ENCODE results near the gene EEF1AKMT3.

The EEF1AKMT3 gene

GRCh38 chr12:57796996-57797395 lies 24.6 kb downstream of the EEF1AKMT3 start:
- no peak for DNase-seq
- no peaks in the 10 kb centered on the region for H3K9me3 ChIP-seq (ENCODE audit: control extremely low read depth in 1 of 5, control insufficient read depth in 4 of 5, insufficient read depth in 2 of 5, low read depth in 1 of 5, low read length in 4 of 5)
- peaks cover 0 to 7% (median 0%) of the 10 kb centered on the region in 4 experiments for H3K4me1 ChIP-seq (ENCODE audit: control extremely low read depth in 1 of 4, control insufficient read depth in 4 of 4, insufficient read depth in 4 of 4, low read length in 3 of 4)
- H3K27ac ChIP-seq (ENCODE audit: insufficient read depth in 1 of 2, low read depth in 1 of 2, low read length in 2 of 2, poor library complexity in 1 of 2, severe bottlenecking in 2 of 2), result peak overlapping the region in 1 of 2 experiments; percentile 63
- POLR2A ChIA-PET, result no interaction called here
- H3K27me3 ChIP-seq (replicated peaks in 2 of 5; ENCODE audit: control insufficient read depth in 4 of 5, insufficient read depth in 5 of 5, low read length in 4 of 5), result no peaks in the 10 kb centered on the region
- WGBS (ENCODE audit: insufficient coverage), result no CpG with 5 or more reads among the region's 1 CpG
- H3K4me3 ChIP-seq (ENCODE audit: control insufficient read depth in 1 of 7, extremely low read depth in 1 of 7, insufficient read depth in 4 of 7, low read depth in 2 of 7, low read length in 6 of 7), result no peak overlapping the region
- CTCF ChIA-PET, result interaction anchor here (0.8 to 7.1 kb wide), 4 partner anchors 10 to 104 kb away, joined by 3 to 41 read pairs (median 5); partner anchors contain the start of gene TSFM
- H3K36me3 ChIP-seq (ENCODE audit: control insufficient read depth in 4 of 4, insufficient read depth in 4 of 4, low read length in 3 of 4), result peaks cover 22 to 67% (median 54%) of the 10 kb centered on the region in 4 experiments

- Histone ChIP-seq H3K9me3 (ENCODE audit: control extremely low read depth in 1 of 5, control insufficient read depth in 4 of 5, insufficient read depth in 2 of 5, low read depth in 1 of 5, low read length in 4 of 5) (no peaks in the 10 kb centered on the region), H3K27ac (ENCODE audit: insufficient read depth in 1 of 2, low read depth in 1 of 2, low read length in 2 of 2, poor library complexity in 1 of 2, severe bottlenecking in 2 of 2) (peak overlapping the region in 1 of 2 experiments; percentile 63), H3K4me1 (ENCODE audit: control extremely low read depth in 1 of 4, control insufficient read depth in 4 of 4, insufficient read depth in 4 of 4, low read length in 3 of 4) (peaks cover 0 to 7% (median 0%) of the 10 kb centered on the region in 4 experiments), H3K36me3 (ENCODE audit: control insufficient read depth in 4 of 4, insufficient read depth in 4 of 4, low read length in 3 of 4) (peaks cover 23 to 68% (median 54%) of the 10 kb centered on the region in 4 experiments), H3K27me3 (replicated peaks in 2 of 5; ENCODE audit: control insufficient read depth in 4 of 5, insufficient read depth in 5 of 5, low read length in 4 of 5) (no peaks in the 10 kb centered on the region), H3K4me3 (ENCODE audit: control insufficient read depth in 1 of 7, extremely low read depth in 1 of 7, insufficient read depth in 4 of 7, low read depth in 2 of 7, low read length in 6 of 7) (no peak overlapping the region)
- CTCF ChIA-PET, result interaction anchor here (0.6 to 7.1 kb wide), 8 partner anchors 9 to 98 kb away, joined by 3 to 41 read pairs (median 4); partner anchors contain the start of gene AVIL
- WGBS (ENCODE audit: insufficient coverage), result 100% methylated on average over 1 of the region's 1 CpG
- no peak for DNase-seq
- POLR2A ChIA-PET, result no interaction called here
These were observed 25.5 kb downstream of the EEF1AKMT3 start for GRCh38 chr12:57797933-57798332.

- ChIA-PET CTCF (interaction anchor here (1.2 to 7.1 kb wide), 8 partner anchors 7 to 104 kb away, joined by 5 to 42 read pairs (median 14); partner anchors contain the start of genes AVIL and TSFM), POLR2A (no interaction called here)
- no CpG with 5 or more reads among the region's 3 CpGs for WGBS (ENCODE audit: insufficient coverage)
- Histone ChIP-seq H3K36me3 (ENCODE audit: control insufficient read depth in 4 of 4, insufficient read depth in 4 of 4, low read length in 3 of 4) (peaks cover 14 to 52% (median 35%) of the 10 kb centered on the region in 4 experiments), H3K4me1 (ENCODE audit: control extremely low read depth in 1 of 4, control insufficient read depth in 4 of 4, insufficient read depth in 4 of 4, low read length in 3 of 4) (peaks cover 0 to 7% (median 0%) of the 10 kb centered on the region in 4 experiments), H3K27ac (ENCODE audit: insufficient read depth in 1 of 2, low read depth in 1 of 2, low read length in 2 of 2, poor library complexity in 1 of 2, severe bottlenecking in 2 of 2) (no peak overlapping the region), H3K9me3 (ENCODE audit: control extremely low read depth in 1 of 5, control insufficient read depth in 4 of 5, insufficient read depth in 2 of 5, low read depth in 1 of 5, low read length in 4 of 5) (no peaks in the 10 kb centered on the region), H3K27me3 (replicated peaks in 2 of 5; ENCODE audit: control insufficient read depth in 4 of 5, insufficient read depth in 5 of 5, low read length in 4 of 5) (no peaks in the 10 kb centered on the region), H3K4me3 (ENCODE audit: control insufficient read depth in 1 of 7, extremely low read depth in 1 of 7, insufficient read depth in 4 of 7, low read depth in 2 of 7, low read length in 6 of 7) (no peak overlapping the region)
- DNase-seq, result no peak
These were observed 28.6 kb downstream of the EEF1AKMT3 start for GRCh38 chr12:57800965-57801364.

GRCh38 chr12:57802607-57803006 lies 30.2 kb downstream of the EEF1AKMT3 start:
- Histone ChIP-seq H3K36me3 (ENCODE audit: control insufficient read depth in 4 of 4, insufficient read depth in 4 of 4, low read length in 3 of 4) (peaks cover 6 to 43% (median 34%) of the 10 kb centered on the region in 4 experiments), H3K27me3 (replicated peaks in 2 of 5; ENCODE audit: control insufficient read depth in 4 of 5, insufficient read depth in 5 of 5, low read length in 4 of 5) (no peaks in the 10 kb centered on the region), H3K4me1 (ENCODE audit: control extremely low read depth in 1 of 4, control insufficient read depth in 4 of 4, insufficient read depth in 4 of 4, low read length in 3 of 4) (peaks cover 0 to 6% (median 0%) of the 10 kb centered on the region in 4 experiments), H3K4me3 (ENCODE audit: control insufficient read depth in 1 of 7, extremely low read depth in 1 of 7, insufficient read depth in 4 of 7, low read depth in 2 of 7, low read length in 6 of 7) (no peak overlapping the region), H3K9me3 (ENCODE audit: control extremely low read depth in 1 of 5, control insufficient read depth in 4 of 5, insufficient read depth in 2 of 5, low read depth in 1 of 5, low read length in 4 of 5) (no peaks in the 10 kb centered on the region), H3K27ac (ENCODE audit: insufficient read depth in 1 of 2, low read depth in 1 of 2, low read length in 2 of 2, poor library complexity in 1 of 2, severe bottlenecking in 2 of 2) (no peak overlapping the region)
- no peak for DNase-seq
- no CpG with 5 or more reads among the region's 1 CpG for WGBS (ENCODE audit: insufficient coverage)
- POLR2A ChIA-PET, result no interaction called here
- CTCF ChIA-PET, result interaction anchor here (0.5 to 7.1 kb wide), 23 partner anchors 9 to 218 kb away, joined by 3 to 42 read pairs (median 5); partner anchors contain the start of genes AVIL and TSFM

GRCh38 chr12:57803319-57803893 lies 31.0 kb downstream of the EEF1AKMT3 start:
- Histone ChIP-seq H3K9me3 (ENCODE audit: control extremely low read depth in 1 of 5, control insufficient read depth in 4 of 5, insufficient read depth in 2 of 5, low read depth in 1 of 5, low read length in 4 of 5) (no peaks in the 10 kb centered on the region), H3K36me3 (ENCODE audit: control insufficient read depth in 4 of 4, insufficient read depth in 4 of 4, low read length in 3 of 4) (peaks cover 6 to 51% (median 36%) of the 10 kb centered on the region in 4 experiments), H3K27ac (ENCODE audit: insufficient read depth in 1 of 2, low read depth in 1 of 2, low read length in 2 of 2, poor library complexity in 1 of 2, severe bottlenecking in 2 of 2) (no peak overlapping the region), H3K4me3 (ENCODE audit: control insufficient read depth in 1 of 7, extremely low read depth in 1 of 7, insufficient read depth in 4 of 7, low read depth in 2 of 7, low read length in 6 of 7) (no peak overlapping the region), H3K4me1 (ENCODE audit: control extremely low read depth in 1 of 4, control insufficient read depth in 4 of 4, insufficient read depth in 4 of 4, low read length in 3 of 4) (no peaks in the 10 kb centered on the region), H3K27me3 (replicated peaks in 2 of 5; ENCODE audit: control insufficient read depth in 4 of 5, insufficient read depth in 5 of 5, low read length in 4 of 5) (no peaks in the 10 kb centered on the region)
- peak; percentile 14 to 36 (median 21) for DNase-seq
- ChIA-PET CTCF (interaction anchor here (0.9 to 7.1 kb wide), 18 partner anchors 8 to 113 kb away, joined by 3 to 42 read pairs (median 8); partner anchors contain the start of genes AVIL and TSFM), POLR2A (no interaction called here)
- 76% methylated on average over 9 of the region's 9 CpGs for WGBS (ENCODE audit: insufficient coverage)

GRCh38 chr12:57806677-57807076 lies 34.3 kb downstream of the EEF1AKMT3 start:
- CTCF ChIA-PET, result interaction anchor here (0.9 to 2.2 kb wide), 10 partner anchors 9 to 50 kb away, joined by 3 to 15 read pairs (median 4); partner anchors contain the start of genes AVIL and TSFM
- POLR2A ChIA-PET, result no interaction called here
- Histone ChIP-seq H3K36me3 (ENCODE audit: control insufficient read depth in 4 of 4, insufficient read depth in 4 of 4, low read length in 3 of 4) (peaks cover 2 to 33% (median 31%) of the 10 kb centered on the region in 4 experiments), H3K4me1 (ENCODE audit: control extremely low read depth in 1 of 4, control insufficient read depth in 4 of 4, insufficient read depth in 4 of 4, low read length in 3 of 4) (no peaks in the 10 kb centered on the region), H3K27me3 (replicated peaks in 2 of 5; ENCODE audit: control insufficient read depth in 4 of 5, insufficient read depth in 5 of 5, low read length in 4 of 5) (no peaks in the 10 kb centered on the region), H3K27ac (ENCODE audit: insufficient read depth in 1 of 2, low read depth in 1 of 2, low read length in 2 of 2, poor library complexity in 1 of 2, severe bottlenecking in 2 of 2) (no peak overlapping the region), H3K4me3 (ENCODE audit: control insufficient read depth in 1 of 7, extremely low read depth in 1 of 7, insufficient read depth in 4 of 7, low read depth in 2 of 7, low read length in 6 of 7) (no peak overlapping the region), H3K9me3 (ENCODE audit: control extremely low read depth in 1 of 5, control insufficient read depth in 4 of 5, insufficient read depth in 2 of 5, low read depth in 1 of 5, low read length in 4 of 5) (no peaks in the 10 kb centered on the region)
- DNase-seq, result no peak
- WGBS (ENCODE audit: insufficient coverage), result 94% methylated on average over 2 of the region's 3 CpGs

- Histone ChIP-seq H3K4me3 (ENCODE audit: control insufficient read depth in 1 of 7, extremely low read depth in 1 of 7, insufficient read depth in 4 of 7, low read depth in 2 of 7, low read length in 6 of 7) (no peak overlapping the region), H3K9me3 (ENCODE audit: control extremely low read depth in 1 of 5, control insufficient read depth in 4 of 5, insufficient read depth in 2 of 5, low read depth in 1 of 5, low read length in 4 of 5) (no peaks in the 10 kb centered on the region), H3K27me3 (replicated peaks in 2 of 5; ENCODE audit: control insufficient read depth in 4 of 5, insufficient read depth in 5 of 5, low read length in 4 of 5) (no peaks in the 10 kb centered on the region), H3K27ac (ENCODE audit: insufficient read depth in 1 of 2, low read depth in 1 of 2, low read length in 2 of 2, poor library complexity in 1 of 2, severe bottlenecking in 2 of 2) (no peak overlapping the region), H3K4me1 (ENCODE audit: control extremely low read depth in 1 of 4, control insufficient read depth in 4 of 4, insufficient read depth in 4 of 4, low read length in 3 of 4) (no peaks in the 10 kb centered on the region), H3K36me3 (ENCODE audit: control insufficient read depth in 4 of 4, insufficient read depth in 4 of 4, low read length in 3 of 4) (peaks cover 2 to 27% (median 26%) of the 10 kb centered on the region in 4 experiments)
- WGBS (ENCODE audit: insufficient coverage), result 94% methylated on average over 9 of the region's 9 CpGs
- DNase-seq, result no peak
- CTCF ChIA-PET, result interaction anchor here (1.0 to 2.2 kb wide), 7 partner anchors 9 to 51 kb away, joined by 3 to 15 read pairs (median 4); partner anchors contain the start of genes AVIL and TSFM
- POLR2A ChIA-PET, result no interaction called here
These were observed 34.9 kb downstream of the EEF1AKMT3 start for GRCh38 chr12:57807285-57807684.

Data from common myeloid progenitor, CD34-positive (primary cell).